Ovary (tissue), 9 donors: ENCODE data around the gene PTPN23. TPM values are rescaled to one million over a fixed set of nuclear protein-coding genes. Genes with fewer than 3 reads are reported as not detected.

Experiments
- DNase-seq, 5 donors: peaks; one replicate each; pipeline ENCODE4 v3.0.0-alpha.2; 2019 to 2020
- H3K27ac ChIP-seq, 2 donors: fragments of 200-600 bp; one replicate each; pipeline versions ENCODE4 v1.5.1 to v1.8.0; 2019 to 2022
- H3K27me3 ChIP-seq: fragments of 200-600 bp; one replicate; pipeline ENCODE4 v1.8.0; 2022
- H3K36me3 ChIP-seq: fragments of 200-600 bp; sonication (generic); one replicate; pipeline ENCODE4 v1.5.1; 2019
- H3K4me1 ChIP-seq: one replicate; pipeline ENCODE4 v1.8.1; 2013; ENCODE audit warnings: mild to moderate bottlenecking, moderate library complexity; ENCODE audit not compliant: insufficient read depth
- H3K4me3 ChIP-seq: fragments of 200-600 bp; sonication (generic); one replicate; pipeline ENCODE4 v1.5.1; 2017
- H3K9me3 ChIP-seq, 2 donors: fragments of 200-600 bp in 1 of 2; sonication (generic) in 1 of 2; one replicate each; pipeline versions ENCODE4 v1.5.1 to v1.8.1; 2013 to 2019; ENCODE audit warnings: mild to moderate bottlenecking in 1 of 2, moderate library complexity in 1 of 2
- CTCF ChIP-seq, 3 donors: fragments of 450-650 bp in 2 of 3; fragments of 200-600 bp in 1 of 3; IDR thresholded peaks; one replicate each; pipeline versions ENCODE4 v1.5.1 to v1.8.0; 2016 to 2022; ENCODE audit warnings: antibody characterized with exemption in 3 of 3, mild to moderate bottlenecking in 1 of 3
- EP300 ChIP-seq: sonication (generic); formaldehyde crosslinking; IDR thresholded peaks from one replicate; pipeline ENCODE4 v1.6.1; 2017; ENCODE audit warnings: antibody characterized with exemption
- POLR2A ChIP-seq: fragments of 450-650 bp; IDR thresholded peaks from one replicate; pipeline ENCODE4 v1.6.1; 2017; ENCODE audit warnings: antibody characterized with exemption, mild to moderate bottlenecking, moderate library complexity
- WGBS, 3 donors: extraction: QIAGEN DNeasy Blood & Tissue Kit in 1 of 3; methylation state at CpG; one replicate each; pipeline versions ENCODE4 v1.1.5 to v1.1.7; 2013 to 2017; 5-methylcytosine and 5-hydroxymethylcytosine counted together
- intact Hi-C, 4 donors: fragments of 100-400 bp; cut with DNase I; formaldehyde crosslinking; loops; one replicate each; pipeline versions ENCODE4 v1.11.0 to v1.15.1; 2022 to 2023
- polyA plus RNA-seq, 2 donors: library from polyadenylated mRNA; stranded (reverse); fragments of 200-250 nt in 1 of 2; fragments of 350-450 nt in 1 of 2; fragmentation: Illumina TruSeq in 1 of 2; extraction: RNeasy Lipid Tissue Mini Kit (QIAGEN cat#74804) in 1 of 2; gene quantifications; one replicate each; pipeline ENCODE4 v1.2.3, GENCODE V29; 2013 to 2014
- total RNA-seq, 7 donors: library from RNA; depleted of rRNA in 2 of 7; stranded (reverse); fragments of >200 nt in 2 of 7; fragmentation: NEBNext Ultra II Directional in 3 of 7; extraction: Animal tissue kit (Norgen Biotek cat#: 25700) in 3 of 7; gene quantifications; one replicate each; pipeline versions ENCODE4 v1.1.0 to v1.2.4, GENCODE V29; 2016 to 2023
- donor health status: DM: no; HTN: no; CAD: no; lungs with moderate emphysema.
- donor health status: DM: no; HTN: no; CAD: no.
- donor health status: Bipolar disorder and iron deficiency.
- donor health status: DM: yes; HTN: yes; CAD: no.
- donor health status: DM: no; HTN: no; CAD: no.
- donor health status: DM: yes; HTN: yes; CAD: no.

PTPN23 gene
- total and polyA plus RNA-seq, 9 donors: 7.3 to 56.9 (median 42.6) TPM

- H3K27ac ChIP-seq: no peak overlapping the region
- intact Hi-C loops: no loop called here
- H3K4me1 ChIP-seq: peaks cover 4% of the 10 kb centered on the region
- DNase-seq: no peak
- H3K9me3 ChIP-seq: no peaks in the 10 kb centered on the region
- no peak overlapping the region for H3K4me3 ChIP-seq
- H3K27me3 ChIP-seq: no peaks in the 10 kb centered on the region
- TF ChIP-seq CTCF (IDR thresholded peaks at IDR 0.05) (no peak), EP300 (no peak), POLR2A (no peak)
- no peaks in the 10 kb centered on the region for H3K36me3 ChIP-seq
- 75 to 86% (median 80%) methylated on average over 3 of the region's 3 CpGs for WGBS, 3 donors
Observed at GRCh38 chr3:47376393-47376792, 4.4 kb upstream of the PTPN23 start.

GRCh38 chr3:47377186-47377585 lies 3.6 kb upstream of the PTPN23 start:
- intact Hi-C loops: no loop called here
- Histone ChIP-seq H3K4me3 (no peak overlapping the region), H3K4me1 (peaks cover 6% of the 10 kb centered on the region), H3K27me3 (no peaks in the 10 kb centered on the region), H3K9me3 (no peaks in the 10 kb centered on the region), H3K36me3 (no peaks in the 10 kb centered on the region), H3K27ac (no peak overlapping the region)
- no peak for TF ChIP-seq EP300
- DNase-seq: no peak
- 84 to 92% (median 88%) methylated on average over 2 of the region's 2 CpGs for WGBS, 3 donors

GRCh38 chr3:47378869-47379268 lies 2.0 kb upstream of the PTPN23 start:
- Histone ChIP-seq H3K4me3 (no peak overlapping the region), H3K4me1 (peaks cover 7% of the 10 kb centered on the region), H3K27me3 (no peaks in the 10 kb centered on the region), H3K27ac (peak overlapping the region in 1 of 2 donors; percentile 86), H3K9me3 (no peaks in the 10 kb centered on the region), H3K36me3 (no peaks in the 10 kb centered on the region)
- TF ChIP-seq CTCF (IDR thresholded peaks at IDR 0.05) (no peak), EP300 (no peak), POLR2A (no peak)
- no peak for DNase-seq
- intact Hi-C loops: no loop called here

- WGBS, 3 donors: 75 to 82% (median 77%) methylated on average over 19 of the region's 19 CpGs
- TF ChIP-seq CTCF (IDR thresholded peaks at IDR 0.05): no peak
- TF ChIP-seq EP300: no peak
- TF ChIP-seq POLR2A: no peak
- Histone ChIP-seq H3K4me3 (peak overlapping the region; percentile 99), H3K27me3 (no peaks in the 10 kb centered on the region), H3K4me1 (peaks cover 7% of the 10 kb centered on the region), H3K9me3 (no peaks in the 10 kb centered on the region), H3K27ac (peak overlapping the region in 1 of 2 donors; percentile 86), H3K36me3 (no peaks in the 10 kb centered on the region)
- intact Hi-C loops: no loop called here
- peak; percentile 18 to 50 (median 45) for DNase-seq
Observed at GRCh38 chr3:47379411-47379899, 1.4 kb upstream of the PTPN23 start.

- H3K36me3 ChIP-seq: no peaks in the 10 kb centered on the region
- no peak for DNase-seq
- H3K9me3 ChIP-seq: no peaks in the 10 kb centered on the region
- WGBS, 3 donors: 4 to 9% (median 5%) methylated on average over 23 of the region's 23 CpGs
- intact Hi-C loops: loop anchor here in 1 of 4 donors (10.0 kb wide), 1 partner anchor 685 kb away; no protein-coding TSS in a partner anchor
- no peaks in the 10 kb centered on the region for H3K27me3 ChIP-seq
- no peak for TF ChIP-seq EP300
- no peak for TF ChIP-seq POLR2A
- no peak for TF ChIP-seq CTCF (IDR thresholded peaks at IDR 0.05)
- H3K4me1 ChIP-seq: peaks cover 7% of the 10 kb centered on the region
- peak overlapping the region; percentile 99 for H3K4me3 ChIP-seq
- peak overlapping the region; percentile 83 to 86 for H3K27ac ChIP-seq
Observed at GRCh38 chr3:47380026-47380600, 708 bp upstream of the PTPN23 start.
